Measurements from ENCODE around the gene GPRIN3.
"Not testable (repeated sequence)": the region's sequence is repeated elsewhere in the genome, so short reads cannot be mapped to it uniquely, and the experiment has no call there.

The GPRIN3 gene

GRCh38 chr4:89259301-89260028, 48.1 kb downstream of the GPRIN3 start:
- H3K9me3 ChIP-seq (ENCODE audit: severe bottlenecking): no peaks in the 10 kb centered on the region
- no peaks in the 10 kb centered on the region for H3K36me3 ChIP-seq (ENCODE audit: low read depth)
- DNase-seq (ENCODE audit: low spot score) (no peak), ATAC-seq (ENCODE audit: low read depth) (no peak)
- no peak for TF ChIP-seq CTCF (IDR thresholded peaks at IDR 0.05; ENCODE audit: poor library complexity, severe bottlenecking)
- no peaks in the 10 kb centered on the region for H3K4me1 ChIP-seq (ENCODE audit: insufficient read depth, poor library complexity, severe bottlenecking)
- H3K4me3 ChIP-seq (ENCODE audit: severe bottlenecking): no peak overlapping the region
- no peak overlapping the region for H3K27ac ChIP-seq (ENCODE audit: poor library complexity, severe bottlenecking)
- H3K27me3 ChIP-seq (ENCODE audit: insufficient read depth, poor library complexity, severe bottlenecking): no peaks in the 10 kb centered on the region

- no peaks in the 10 kb centered on the region for H3K27me3 ChIP-seq (ENCODE audit: insufficient read depth, poor library complexity, severe bottlenecking)
- TF ChIP-seq CTCF (IDR thresholded peaks at IDR 0.05; ENCODE audit: poor library complexity, severe bottlenecking): no peak
- DNase-seq (ENCODE audit: low spot score): no peak
- no peaks in the 10 kb centered on the region for H3K36me3 ChIP-seq (ENCODE audit: low read depth)
- no peak for ATAC-seq (ENCODE audit: low read depth)
- no peak overlapping the region for H3K27ac ChIP-seq (ENCODE audit: poor library complexity, severe bottlenecking)
- H3K4me3 ChIP-seq (ENCODE audit: severe bottlenecking): no peak overlapping the region
- no peaks in the 10 kb centered on the region for H3K4me1 ChIP-seq (ENCODE audit: insufficient read depth, poor library complexity, severe bottlenecking)
- H3K9me3 ChIP-seq (ENCODE audit: severe bottlenecking): no peaks in the 10 kb centered on the region
These were observed 49.1 kb downstream of the GPRIN3 start for GRCh38 chr4:89258506-89258905.

- Histone ChIP-seq H3K27ac (ENCODE audit: poor library complexity, severe bottlenecking) (no peak overlapping the region), H3K4me3 (ENCODE audit: severe bottlenecking) (no peak overlapping the region), H3K27me3 (ENCODE audit: insufficient read depth, poor library complexity, severe bottlenecking) (no peaks in the 10 kb centered on the region), H3K9me3 (ENCODE audit: severe bottlenecking) (no peaks in the 10 kb centered on the region), H3K4me1 (ENCODE audit: insufficient read depth, poor library complexity, severe bottlenecking) (no peaks in the 10 kb centered on the region), H3K36me3 (ENCODE audit: low read depth) (no peaks in the 10 kb centered on the region)
- ATAC-seq (ENCODE audit: low read depth): no peak
- no peak for DNase-seq (ENCODE audit: low spot score)
- TF ChIP-seq CTCF (IDR thresholded peaks at IDR 0.05; ENCODE audit: poor library complexity, severe bottlenecking): no peak
These were observed 50.2 kb downstream of the GPRIN3 start for GRCh38 chr4:89257376-89257775.

- no peak for ATAC-seq (ENCODE audit: low read depth)
- no peak for TF ChIP-seq CTCF (IDR thresholded peaks at IDR 0.05; ENCODE audit: poor library complexity, severe bottlenecking)
- Histone ChIP-seq H3K9me3 (ENCODE audit: severe bottlenecking) (no peaks in the 10 kb centered on the region), H3K27me3 (ENCODE audit: insufficient read depth, poor library complexity, severe bottlenecking) (no peaks in the 10 kb centered on the region), H3K4me1 (ENCODE audit: insufficient read depth, poor library complexity, severe bottlenecking) (no peaks in the 10 kb centered on the region), H3K27ac (ENCODE audit: poor library complexity, severe bottlenecking) (no peak overlapping the region), H3K4me3 (ENCODE audit: severe bottlenecking) (no peak overlapping the region), H3K36me3 (ENCODE audit: low read depth) (no peaks in the 10 kb centered on the region)
- DNase-seq (ENCODE audit: low spot score): no peak
These were observed 51.3 kb downstream of the GPRIN3 start for GRCh38 chr4:89256203-89256800.

GRCh38 chr4:89254847-89255246, 52.8 kb downstream of the GPRIN3 start:
- H3K4me1 ChIP-seq (ENCODE audit: insufficient read depth, poor library complexity, severe bottlenecking): no peaks in the 10 kb centered on the region
- H3K27me3 ChIP-seq (ENCODE audit: insufficient read depth, poor library complexity, severe bottlenecking): no peaks in the 10 kb centered on the region
- no peak overlapping the region for H3K4me3 ChIP-seq (ENCODE audit: severe bottlenecking)
- DNase-seq (ENCODE audit: low spot score) (no peak), ATAC-seq (ENCODE audit: low read depth) (peak; percentile 25; the same call in 1 of the 3 replicates)
- no peaks in the 10 kb centered on the region for H3K9me3 ChIP-seq (ENCODE audit: severe bottlenecking)
- H3K36me3 ChIP-seq (ENCODE audit: low read depth): no peaks in the 10 kb centered on the region
- no peak overlapping the region for H3K27ac ChIP-seq (ENCODE audit: poor library complexity, severe bottlenecking)
- peak; percentile 80 for TF ChIP-seq CTCF (IDR thresholded peaks at IDR 0.05; ENCODE audit: poor library complexity, severe bottlenecking)

GRCh38 chr4:89254347-89254746, 53.3 kb downstream of the GPRIN3 start:
- DNase-seq (ENCODE audit: low spot score); H3K9me3 ChIP-seq (ENCODE audit: severe bottlenecking); ATAC-seq (ENCODE audit: low read depth); H3K27me3 ChIP-seq (ENCODE audit: insufficient read depth, poor library complexity, severe bottlenecking); H3K4me3 ChIP-seq (ENCODE audit: severe bottlenecking); H3K27ac ChIP-seq (ENCODE audit: poor library complexity, severe bottlenecking); H3K4me1 ChIP-seq (ENCODE audit: insufficient read depth, poor library complexity, severe bottlenecking); H3K36me3 ChIP-seq (ENCODE audit: low read depth): not testable (repeated sequence)

All from RWPE2 (cell line).